Endothelial cell of umbilical vein (primary cell): ENCODE data around the gene MRPL4.

ENCODE experiments used
- CTCF ChIP-seq, 2 donors: IDR thresholded peaks; 1 replicate in 1 of 2; 2 replicates in 1 of 2; pipeline ENCODE4 v1.5.1; 2011; ENCODE audit warnings: low read length in 2 of 2, mild to moderate bottlenecking in 2 of 2, moderate library complexity in 2 of 2, control low read depth in 1 of 2, inconsistent platforms in 1 of 2, low read depth in 1 of 2; ENCODE audit not compliant: insufficient read depth in 1 of 2; ENCODE audit errors: extremely low read depth in 1 of 2
- GATA2 ChIP-seq: IDR thresholded peaks from 2 replicates; pipeline ENCODE4 v1.7.0; 2011; ENCODE audit warnings: low read depth, mild to moderate bottlenecking, moderate library complexity, mixed read lengths, low read length; ENCODE audit not compliant: insufficient read length, insufficient read depth
- POLR2A ChIP-seq: IDR thresholded peaks from 2 replicates; pipeline ENCODE4 v1.6.1; 2012; ENCODE audit warnings: low read depth, mild to moderate bottlenecking, control low read depth, low read length

- TF ChIP-seq CTCF (IDR thresholded peaks at IDR 0.05; ENCODE audit: extremely low read depth in 1 of 2, insufficient read depth in 1 of 2, low read depth in 1 of 2, low read length in 2 of 2) (no peak), POLR2A (no peak), GATA2 (no peak)
Measured at GRCh38 chr19:10274589-10274988, 22.6 kb downstream of the MRPL4 start.
